Hematopoietic multipotent progenitor cell treated with erythropoietin and hydrocortisone succinate and interleukin-3 and kit ligand, for 8 days (in vitro differentiated cells): ENCODE data around the gene TMEM147.

ENCODE experiments used
- DNase-seq: peaks from one replicate; pipeline ENCODE4 v3.0.0-alpha.2; 2015

TMEM147 gene

GRCh38 chr19:35521124-35521743 is 24.2 kb upstream of the TMEM147 start:
- no peak for DNase-seq

GRCh38 chr19:35522745-35523327 is 22.6 kb upstream of the TMEM147 start:
- no peak for DNase-seq

DNA sequence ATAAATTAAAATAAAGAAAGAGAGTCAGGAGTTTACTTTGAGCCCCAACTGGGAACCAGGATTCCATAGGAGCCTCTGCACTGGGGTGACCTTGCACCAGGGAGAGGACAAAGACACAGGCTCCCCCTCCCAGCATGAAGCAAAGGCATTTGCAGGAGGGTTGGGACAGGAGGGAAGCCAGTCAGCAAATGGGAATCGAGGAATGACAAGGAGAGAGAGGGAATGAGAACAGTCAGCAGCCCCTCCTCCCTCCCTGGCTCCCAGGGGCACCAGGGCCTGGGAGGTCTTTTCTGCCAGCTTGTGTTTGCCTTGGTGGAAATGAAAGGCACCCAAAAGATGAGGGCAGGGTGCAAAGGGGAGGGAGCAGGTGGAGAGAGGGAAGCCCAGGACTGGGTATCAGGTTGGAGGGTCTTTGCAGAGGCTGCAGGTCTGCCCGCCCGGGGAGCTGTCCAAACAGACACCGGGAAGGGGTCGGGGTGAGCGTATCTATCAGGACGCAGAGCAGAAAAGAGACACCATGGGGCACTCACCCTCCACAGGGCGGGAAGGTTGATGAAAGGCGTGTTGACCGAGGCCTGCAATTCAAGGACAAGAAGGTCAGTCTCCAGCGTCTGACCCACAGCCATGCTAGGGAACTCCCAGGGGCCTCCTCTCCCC is 21.1 kb upstream of the TMEM147 start:
- DNase-seq: no peak

DNA sequence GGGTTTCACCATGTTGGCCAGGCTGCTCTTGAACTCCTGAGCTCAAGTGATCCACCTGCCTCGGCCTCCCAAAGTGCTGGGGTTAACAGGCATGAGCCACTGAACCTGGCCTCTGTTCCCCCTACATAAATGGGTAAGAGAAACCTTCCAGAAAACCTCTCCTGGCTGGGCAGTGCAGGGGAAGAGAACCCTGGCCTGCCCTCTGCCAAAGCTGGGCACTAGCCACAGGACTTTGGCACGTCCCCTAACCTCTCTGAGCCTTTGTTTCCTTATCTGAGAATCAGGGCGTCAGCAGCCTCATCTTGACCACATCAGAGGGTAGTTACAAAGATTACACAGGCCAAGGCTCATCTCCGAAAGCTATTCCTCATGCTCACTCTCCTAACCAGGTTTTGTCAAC is 19.6 kb upstream of the TMEM147 start:
- DNase-seq: no peak

DNA sequence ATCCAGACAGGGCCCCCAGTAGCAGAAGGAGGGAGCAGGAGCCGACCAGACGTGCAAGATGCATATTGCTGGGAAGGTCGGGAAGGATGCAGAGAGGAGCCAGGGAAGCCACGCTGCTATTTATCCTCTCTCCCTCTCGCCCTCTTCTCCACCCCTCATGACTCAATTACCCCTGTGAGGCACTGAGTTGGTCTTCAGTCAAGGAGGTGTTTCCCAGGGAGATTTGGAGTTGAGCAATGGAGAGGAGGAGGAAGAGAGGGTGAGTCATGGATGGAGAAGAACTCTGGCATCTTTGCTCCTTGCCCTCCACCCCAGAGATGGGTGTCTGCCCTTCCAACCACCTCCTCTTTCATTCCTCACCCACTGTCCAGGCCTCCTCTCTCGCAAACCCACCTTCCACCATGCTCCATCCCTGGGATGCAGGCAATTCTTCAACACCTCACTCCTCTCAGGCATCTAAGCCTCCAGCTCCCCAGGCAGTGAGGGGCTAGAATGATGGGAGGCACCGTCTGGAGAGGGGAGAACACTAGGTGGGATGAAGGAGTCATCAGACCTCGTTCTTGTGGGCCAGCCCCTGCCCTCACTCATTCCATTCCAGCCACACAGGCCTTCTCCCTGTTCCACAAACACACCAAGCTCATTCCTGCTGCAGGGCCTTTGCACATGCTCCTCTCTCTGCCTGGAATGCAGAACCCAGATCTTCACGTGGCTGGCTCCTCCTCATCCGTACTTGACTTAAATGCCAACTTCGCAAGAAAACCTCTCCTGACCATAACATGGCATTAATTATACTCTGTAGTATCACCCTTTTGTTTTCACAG is 17.0 kb upstream of the TMEM147 start, which contains the start of gene SBSN:
TSS of gene SBSN (minus strand) at position 94 of the 821 bp plus-strand sequence. CDS start at position 64, 30 bp downstream.
- DNase-seq: no peak

- no peak for DNase-seq
These were observed 15.9 kb upstream of the TMEM147 start for GRCh38 chr19:35529241-35530218.

DNA sequence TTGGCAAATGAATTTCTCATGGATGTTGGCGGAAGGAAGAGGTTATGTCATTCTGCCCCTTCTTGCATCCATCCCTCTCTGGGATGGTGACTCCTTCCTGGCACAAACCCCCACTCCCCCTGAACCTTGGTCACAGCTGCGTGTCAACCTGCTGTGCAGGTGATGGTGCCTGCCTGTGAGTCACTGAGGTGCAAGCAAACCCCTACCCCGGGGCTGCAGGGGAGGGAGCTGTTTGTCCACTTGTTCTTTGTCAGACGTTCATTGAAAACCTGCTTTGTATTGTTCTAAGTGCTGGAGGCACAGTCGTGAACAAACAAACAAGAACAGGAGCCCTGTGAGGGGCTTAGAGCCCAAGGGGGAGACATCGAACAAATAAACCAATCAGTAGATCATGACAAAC is 14.1 kb upstream of the TMEM147 start:
- no peak for DNase-seq

DNA sequence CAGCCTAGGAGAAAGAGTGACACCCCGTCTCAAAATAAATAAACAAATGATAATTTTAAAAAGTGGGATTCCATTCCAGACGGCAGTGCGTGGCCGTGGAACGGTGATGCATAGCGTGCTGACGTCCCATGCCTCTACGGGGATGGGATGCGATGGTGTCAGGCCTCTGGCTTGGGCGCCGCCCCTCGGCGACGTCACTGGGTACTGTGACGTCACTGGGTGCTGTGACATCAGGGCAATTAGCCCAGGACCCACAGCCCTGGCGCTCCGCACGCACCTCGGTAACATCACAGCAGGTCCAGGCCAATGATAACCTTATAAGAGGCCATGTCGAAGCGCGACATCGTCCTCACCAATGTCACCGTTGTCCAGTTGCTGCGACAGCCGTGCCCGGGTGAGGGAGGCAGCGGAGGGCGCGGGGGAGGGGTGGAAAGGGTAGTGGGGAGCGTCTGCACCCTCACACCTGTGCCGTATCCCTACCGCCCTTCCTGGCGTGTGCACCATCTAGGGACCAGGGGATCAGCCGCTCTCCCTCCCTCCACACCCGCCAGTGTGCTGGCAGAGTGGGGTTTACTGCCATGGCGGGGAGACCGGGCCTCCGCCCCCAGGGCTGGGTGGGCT is 12.1 kb upstream of the TMEM147 start, which contains the start of gene GAPDHS:
TSS of gene GAPDHS (plus strand) at position 256 of the 621 bp plus-strand sequence. CDS start at position 328, 72 bp downstream.
- no peak for DNase-seq

- DNase-seq: no peak
These were observed 11.5 kb upstream of the TMEM147 start for GRCh38 chr19:35533822-35534392.

DNA sequence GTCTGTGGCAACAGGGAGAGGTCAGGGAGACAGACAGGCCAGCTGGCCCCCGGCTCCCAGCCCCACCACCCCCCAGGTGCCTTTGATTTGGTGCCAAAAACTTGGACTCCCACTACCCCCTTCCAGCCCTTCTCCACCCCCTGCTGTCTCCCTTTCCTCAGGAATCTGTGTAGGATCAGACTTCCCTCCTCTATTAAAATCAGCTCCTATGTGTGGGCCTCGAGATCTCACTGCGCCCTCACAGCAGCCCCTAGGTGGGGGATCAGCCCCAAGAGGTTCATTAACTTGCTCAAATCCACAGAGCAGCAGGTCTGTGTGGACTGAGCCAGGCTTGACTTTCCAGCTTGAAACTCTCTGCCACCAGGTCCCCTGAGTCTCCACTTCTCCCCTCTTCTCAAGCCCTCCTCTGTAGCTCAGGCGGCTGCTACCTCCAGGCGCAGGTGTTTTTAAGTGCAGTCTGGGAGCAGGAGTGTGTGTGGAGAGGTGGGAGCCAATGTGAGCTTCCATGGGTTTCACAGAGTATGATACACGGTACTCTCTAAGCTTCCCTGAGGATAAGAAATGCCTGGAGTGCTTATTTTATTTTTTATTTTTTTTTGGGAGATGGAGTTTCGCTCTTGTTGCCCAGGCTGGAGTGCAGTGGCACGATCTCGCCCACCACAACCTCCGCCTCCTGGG is 10.5 kb upstream of the TMEM147 start:
- no peak for DNase-seq

DNA sequence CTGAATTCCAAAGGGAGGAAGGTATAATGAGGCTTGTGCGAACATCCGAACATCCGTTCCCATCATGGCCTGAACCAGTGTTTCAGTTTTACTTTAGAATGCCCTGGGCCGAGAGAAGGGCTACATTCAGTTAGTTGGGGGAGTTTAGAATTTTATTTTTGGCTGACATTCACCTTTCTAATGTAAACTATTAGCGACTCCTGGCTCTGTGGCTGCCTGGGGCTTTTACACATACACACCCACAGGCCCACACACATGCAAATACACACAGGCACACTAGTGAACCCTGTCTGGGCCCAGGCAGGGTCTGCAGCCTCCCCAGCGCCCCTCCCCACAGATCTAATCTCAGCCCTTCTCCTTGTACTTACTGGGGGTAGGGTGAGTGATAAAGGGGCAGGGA is 6.1 kb upstream of the TMEM147 start:
- DNase-seq: no peak

GRCh38 chr19:35539850-35540249 is 5.6 kb upstream of the TMEM147 start:
- DNase-seq: no peak

- DNase-seq: no peak
These were observed 5.0 kb upstream of the TMEM147 start for GRCh38 chr19:35540356-35540927.

DNA sequence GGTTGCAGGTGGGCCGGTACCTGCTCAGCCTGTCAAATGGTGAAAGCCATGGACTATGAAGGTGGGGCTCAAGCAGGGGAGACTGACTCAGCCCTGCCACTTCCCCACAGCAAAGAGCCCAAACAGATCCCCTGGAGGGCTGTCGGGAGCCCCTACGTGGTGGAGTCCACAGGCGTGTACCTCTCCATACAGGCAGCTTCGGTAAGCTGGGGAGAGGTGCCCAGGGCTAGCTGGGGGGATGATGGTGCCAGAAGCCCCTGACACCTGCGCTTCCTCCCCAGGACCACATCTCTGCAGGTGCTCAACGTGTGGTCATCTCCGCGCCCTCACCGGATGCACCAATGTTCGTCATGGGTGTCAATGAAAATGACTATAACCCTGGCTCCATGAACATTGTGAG is 3.2 kb upstream of the TMEM147 start:
- no peak for DNase-seq

GRCh38 chr19:35543280-35544109 is 1.9 kb upstream of the TMEM147 start:
- DNase-seq: no peak

DNA sequence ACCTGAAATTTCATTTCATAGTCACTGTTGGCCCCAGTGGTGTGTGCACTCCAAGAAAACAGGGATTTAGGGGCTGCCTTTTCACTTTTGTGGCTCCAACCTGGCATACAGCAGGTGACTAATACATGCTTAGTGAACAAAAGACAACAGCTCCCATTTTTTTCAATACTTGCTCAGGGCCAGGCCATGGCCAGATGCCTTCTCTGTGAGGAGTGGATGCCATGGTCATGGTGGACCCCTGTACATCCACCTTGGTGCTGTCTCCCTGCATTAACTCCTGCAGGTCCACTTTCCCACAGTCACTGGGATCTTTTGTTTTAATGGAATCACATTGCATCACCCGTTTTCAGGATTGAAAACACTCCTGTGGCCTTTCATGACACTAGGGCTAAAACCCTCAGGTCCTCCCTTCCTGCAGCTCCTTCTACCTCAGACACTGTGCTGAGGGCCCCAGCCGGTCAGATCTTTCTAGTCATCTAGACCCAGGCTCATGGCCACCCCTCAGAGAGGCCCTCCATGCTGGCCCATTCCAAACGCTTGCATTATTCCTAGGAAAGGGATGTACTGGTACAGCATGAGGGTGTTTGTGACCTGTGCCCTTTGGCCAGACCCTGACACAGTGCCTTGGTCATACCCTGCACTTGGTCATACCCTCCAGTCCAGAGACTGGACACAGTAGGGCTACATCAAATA is 1.2 kb upstream of the TMEM147 start:
- DNase-seq: no peak

DNA sequence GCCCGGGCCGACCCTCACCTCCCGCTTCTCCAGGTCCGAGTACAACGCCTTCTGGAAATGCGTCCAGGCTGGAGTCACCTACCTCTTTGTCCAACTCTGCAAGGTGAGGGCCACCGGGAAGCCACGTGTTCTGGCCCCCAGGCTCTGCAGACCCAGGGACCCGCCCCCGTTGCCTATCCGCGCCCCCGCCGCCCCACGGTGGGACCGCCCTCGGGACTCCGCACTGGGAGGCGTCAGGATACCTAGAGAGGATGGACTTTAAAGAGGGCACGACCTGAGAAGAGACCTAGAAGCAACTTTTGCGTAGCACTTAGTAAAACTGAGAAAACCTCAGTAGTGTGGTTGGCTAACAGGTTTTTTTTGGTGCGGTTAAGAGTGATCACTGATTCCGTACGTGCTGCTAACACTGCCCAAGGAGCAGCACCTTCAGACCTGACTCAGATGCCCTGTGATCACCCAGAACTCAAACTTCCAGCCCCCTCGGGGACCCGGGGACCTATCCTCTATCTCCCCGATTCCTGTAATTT is 492 bp downstream of the TMEM147 start:
- peak; percentile 46 for DNase-seq

- no peak for DNase-seq
These were observed 1.1 kb downstream of the TMEM147 start for GRCh38 chr19:35546532-35546931.
